K562 (cell line): ENCODE results near the gene TMEM144. TPM values are rescaled to one million over a fixed set of nuclear protein-coding genes. Genes with fewer than 3 reads are reported as not detected.

Source experiments
- ASH1L ChIP-seq: fragments of 450-650 bp; IDR thresholded peaks from 2 replicates; pipeline ENCODE4 v1.6.1; 2018; ENCODE audit warnings: borderline replicate concordance, mild to moderate bottlenecking, low read depth; ENCODE audit not compliant: partially characterized antibody
- ID3 ChIP-seq, 2 experiments: fragments of 250-450 bp in 1 of 2; fragments of 450-650 bp in 1 of 2; sonication (Bioruptor Pico) in 1 of 2; IDR thresholded peaks; 2 replicates each; pipeline versions ENCODE4 v1.6.1 to v1.8.0; 2016 to 2021; ENCODE audit warnings: mild to moderate bottlenecking in 2 of 2, moderate library complexity in 2 of 2, missing compliant biosample characterization in 1 of 2, missing genetic modification characterization in 1 of 2
- REST ChIP-seq, 2 experiments: fragments of 450-650 bp; formaldehyde crosslinking in 1 of 2; IDR thresholded peaks; 2 replicates each; pipeline versions ENCODE4 v1.4.0 to v1.6.1; 2014 to 2020; ENCODE audit warnings: mild to moderate bottlenecking in 2 of 2, borderline replicate concordance in 1 of 2, low read depth in 1 of 2
- SFPQ ChIP-seq: fragments of 200-400 bp; formaldehyde crosslinking; IDR thresholded peaks from 2 replicates; pipeline ENCODE4 v1.6.1; 2017; ENCODE audit warnings: mild to moderate bottlenecking, low read depth, low read length, moderate library complexity
- THAP12 ChIP-seq: fragments of 250-450 bp; sonication (Bioruptor Pico); IDR thresholded peaks from 2 replicates; pipeline ENCODE4 v1.9.0; 2021; ENCODE audit warnings: mild to moderate bottlenecking, inconsistent platforms
- ZNF445 ChIP-seq: fragments of 250-450 bp; sonication (Bioruptor Pico); IDR thresholded peaks from 2 replicates; pipeline ENCODE4 v1.4.0; 2020; ENCODE audit warnings: low read depth, mild to moderate bottlenecking, moderate library complexity
- ZNF695 ChIP-seq: fragments of 450-650 bp; formaldehyde crosslinking; IDR thresholded peaks from 2 replicates; pipeline ENCODE4 v1.4.0; 2020; ENCODE audit warnings: mild to moderate bottlenecking, moderate library complexity
- polyA plus RNA-seq, 8 experiments: library from polyadenylated mRNA; depleted of rRNA in 4 of 8; stranded (reverse) in 5 of 8; unstranded in 3 of 8; fragments of >200 nt; fragmentation: Nextera tagmentation in 2 of 8; fragmentation: Illumina TruSeq in 1 of 8; extraction: Ambion mirVana in 2 of 8; extraction: Trizol in 1 of 8; gene quantifications; 2 replicates each; pipeline versions ENCODE4 v1.2.1 to v1.2.3, GENCODE V29; 2011 to 2014; ENCODE audit warnings: inconsistent platforms in 1 of 8, missing spikeins in 1 of 8
- total RNA-seq, 7 experiments: library from RNA; depleted of rRNA in 6 of 7; stranded (reverse); fragments of >200 nt in 6 of 7; fragmentation: Illumina TruSeq in 2 of 7; extraction: Trizol in 2 of 7; gene quantifications; 2 replicates each; pipeline versions ENCODE4 v1.2.1 to v1.2.3, GENCODE V29; 2011 to 2021; ENCODE audit warnings: low replicate concordance in 1 of 7

Gene TMEM144
- total and polyA plus RNA-seq, 9 of the 15 experiments (the other 6 are each of a cell fraction or from before 2014, with no cell fraction given) = 4.0 to 12.0 (median 6.1) TPM

GRCh38 chr4:158255727-158256324 lies 45.5 kb downstream of the TMEM144 start (continued):
- TF ChIP-seq REST (IDR thresholded peaks at IDR 0.05; ENCODE audit: borderline replicate concordance) = peak; percentile 61
- TF ChIP-seq REST (CRISPR knock-in tag; IDR thresholded peaks at IDR 0.05; ENCODE audit: low read depth) = no peak
- TF ChIP-seq ID3 (CRISPR knock-in tag; IDR thresholded peaks at IDR 0.05) = no peak
- TF ChIP-seq ID3 (tag; IDR thresholded peaks at IDR 0.05) = no peak
- no peak for TF ChIP-seq ZNF445 (CRISPR knock-in tag)
- no peak for TF ChIP-seq ZNF695 (CRISPR knock-in tag)
- no peak for TF ChIP-seq SFPQ
- TF ChIP-seq THAP12 (CRISPR knock-in tag) = no peak
- no peak for TF ChIP-seq ASH1L
